Measurements from ENCODE around the gene SCN9A.

Gene SCN9A

GRCh38 chr2:166167449-166167848, 208.3 kb downstream of the SCN9A start:
- no peak for DNase-seq

GRCh38 chr2:166163775-166164174, 212.0 kb downstream of the SCN9A start:
- DNase-seq: no peak

- no peak for DNase-seq
Measured at GRCh38 chr2:166158546-166158945, 217.2 kb downstream of the SCN9A start.

- DNase-seq: no peak
Measured at GRCh38 chr2:166157578-166157977, 218.2 kb downstream of the SCN9A start.

GRCh38 chr2:166156985-166157490, 218.7 kb downstream of the SCN9A start:
- DNase-seq: no peak

GRCh38 chr2:166155589-166155988, 220.2 kb downstream of the SCN9A start:
- no peak for DNase-seq

GRCh38 chr2:166154685-166155338, 220.9 kb downstream of the SCN9A start:
- DNase-seq: no peak

- no peak for DNase-seq
Measured at GRCh38 chr2:166152064-166152463, 223.7 kb downstream of the SCN9A start.

GRCh38 chr2:166148500-166149400, 227.0 kb downstream of the SCN9A start:
- no peak for DNase-seq

- DNase-seq: no peak
Measured at GRCh38 chr2:166147883-166148282, 227.9 kb downstream of the SCN9A start.

Data from NCI-H510A (cell line).